Peyer's patch (tissue), 4 donors: Measurements from ENCODE around the gene GALNT6.

Experiments used
- CTCF ChIP-seq, 6 experiments: fragments of 450-650 bp in 4 of 6; fragments of 200-600 bp in 2 of 6; sonication (generic) in 1 of 6; IDR thresholded peaks; one replicate each; pipeline ENCODE4 v1.5.1; 2017 to 2019; ENCODE audit warnings: antibody characterized with exemption in 6 of 6, mild to moderate bottlenecking in 3 of 6, moderate library complexity in 1 of 6
- POLR2A ChIP-seq, 2 donors: fragments of 450-650 bp; IDR thresholded peaks; one replicate each; pipeline ENCODE4 v1.5.1; 2017; ENCODE audit warnings: antibody characterized with exemption in 2 of 2, mild to moderate bottlenecking in 2 of 2, moderate library complexity in 2 of 2

- TF ChIP-seq CTCF (IDR thresholded peaks at IDR 0.05) (no peak), POLR2A (IDR thresholded peaks at IDR 0.05) (no peak)
These were observed 24.7 kb upstream of the GALNT6 start for GRCh38 chr12:51415931-51416330.
